ENCODE measurements around the gene LPAR3. TPM values are rescaled to one million over a fixed set of nuclear protein-coding genes. Genes with fewer than 3 reads are reported as not detected.

Gene LPAR3
- total and polyA plus RNA-seq, 7 experiments from 2014 or later, result 0.29 to 1.1 (median 0.97) TPM

GRCh38 chr1:84774669-84775534, 118.1 kb downstream of the LPAR3 start:
- ChIA-PET POLR2A (no interaction called here), CTCF (no interaction called here)
- Mint-ChIP-seq H3K27ac (no peak overlapping the region), H3K27me3 (peaks cover 5 to 10% (median 8%) of the 10 kb centered on the region in 5 donors), H3K4me3 (no peak overlapping the region), H3K4me1 (peaks cover under 1 to 11% (median 5%) of the 10 kb centered on the region in 7 donors), H3K36me3 (no peaks in the 10 kb centered on the region), H3K9me3 (no peaks in the 10 kb centered on the region)
- Histone ChIP-seq H3K27ac (ENCODE audit: low read depth, low read length) (no peak overlapping the region), H3K36me3 (ENCODE audit: control insufficient read depth in 2 of 3, insufficient read depth in 3 of 3, low read length in 3 of 3) (no peaks in the 10 kb centered on the region), H3K4me3 (ENCODE audit: low read length) (no peak overlapping the region), H3K4me1 (ENCODE audit: control insufficient read depth in 2 of 2, insufficient read depth in 2 of 2, low read length in 2 of 2) (peaks cover 0 to 3% of the 10 kb centered on the region in 2 donors), H3K27me3 (ENCODE audit: control insufficient read depth in 2 of 2, insufficient read depth in 2 of 2, low read length in 2 of 2) (no peaks in the 10 kb centered on the region), H3K9me3 (ENCODE audit: control insufficient read depth in 2 of 3, low read length in 3 of 3) (no peaks in the 10 kb centered on the region)
- intact Hi-C loops (cut with micrococcal nuclease), result loop anchor here in 1 of 2 donors (5.0 kb wide), 1 partner anchor 153 kb away; no protein-coding TSS in a partner anchor
- ATAC-seq (no peak), DNase-seq (no peak)

GRCh38 chr1:84773933-84774497, 119.0 kb downstream of the LPAR3 start:
- Mint-ChIP-seq H3K9me3 (no peaks in the 10 kb centered on the region), H3K27me3 (peaks cover 5 to 19% (median 9%) of the 10 kb centered on the region in 5 donors), H3K4me1 (peaks cover 0 to 4% (median 0%) of the 10 kb centered on the region in 7 donors), H3K36me3 (no peaks in the 10 kb centered on the region), H3K4me3 (no peak overlapping the region), H3K27ac (no peak overlapping the region)
- Histone ChIP-seq H3K9me3 (ENCODE audit: control insufficient read depth in 2 of 3, low read length in 3 of 3) (no peaks in the 10 kb centered on the region), H3K4me1 (ENCODE audit: control insufficient read depth in 2 of 2, insufficient read depth in 2 of 2, low read length in 2 of 2) (no peaks in the 10 kb centered on the region), H3K27me3 (ENCODE audit: control insufficient read depth in 2 of 2, insufficient read depth in 2 of 2, low read length in 2 of 2) (no peaks in the 10 kb centered on the region), H3K27ac (ENCODE audit: low read depth, low read length) (no peak overlapping the region), H3K4me3 (ENCODE audit: low read length) (no peak overlapping the region), H3K36me3 (ENCODE audit: control insufficient read depth in 2 of 3, insufficient read depth in 3 of 3, low read length in 3 of 3) (no peaks in the 10 kb centered on the region)
- intact Hi-C loops (cut with micrococcal nuclease), result loop anchor here in 1 of 2 donors (2.0 to 5.0 kb wide), 3 partner anchors 152 to 869 kb away; no protein-coding TSS in a partner anchor
- ATAC-seq, result no peak
- ChIA-PET POLR2A (no interaction called here), CTCF (interaction anchor here (1.8 kb wide), 1 partner anchor 9 kb away, joined by 4 read pairs; no protein-coding TSS in a partner anchor)
- no peak for DNase-seq

GRCh38 chr1:84773195-84773594, 119.8 kb downstream of the LPAR3 start:
- Histone ChIP-seq H3K4me3 (ENCODE audit: low read length) (no peak overlapping the region), H3K9me3 (ENCODE audit: control insufficient read depth in 2 of 3, low read length in 3 of 3) (no peaks in the 10 kb centered on the region), H3K36me3 (ENCODE audit: control insufficient read depth in 2 of 3, insufficient read depth in 3 of 3, low read length in 3 of 3) (no peaks in the 10 kb centered on the region), H3K4me1 (ENCODE audit: control insufficient read depth in 2 of 2, insufficient read depth in 2 of 2, low read length in 2 of 2) (no peaks in the 10 kb centered on the region), H3K27ac (ENCODE audit: low read depth, low read length) (no peak overlapping the region), H3K27me3 (ENCODE audit: control insufficient read depth in 2 of 2, insufficient read depth in 2 of 2, low read length in 2 of 2) (no peaks in the 10 kb centered on the region)
- DNase-seq (no peak), ATAC-seq (no peak)
- POLR2A ChIA-PET, result no interaction called here
- no peaks in the 10 kb centered on the region for H3K36me3 Mint-ChIP-seq
- H3K4me1 Mint-ChIP-seq, result peaks cover 0 to 4% (median 0%) of the 10 kb centered on the region in 7 donors
- CTCF ChIA-PET, result interaction anchor here (1.1 to 2.3 kb wide), 3 partner anchors 9 to 149 kb away, joined by 3 to 5 read pairs (median 4); no protein-coding TSS in a partner anchor
- H3K9me3 Mint-ChIP-seq, result no peaks in the 10 kb centered on the region
- intact Hi-C loops (cut with micrococcal nuclease), result loop anchor here in 1 of 2 donors (2.0 to 5.0 kb wide), 3 partner anchors 151 to 868 kb away; no protein-coding TSS in a partner anchor
- H3K27ac Mint-ChIP-seq, result no peak overlapping the region
- H3K27me3 Mint-ChIP-seq, result peaks cover 5 to 26% (median 9%) of the 10 kb centered on the region in 5 donors
- no peak overlapping the region for H3K4me3 Mint-ChIP-seq

- CTCF ChIA-PET, result interaction anchor here (0.6 to 2.3 kb wide), 14 partner anchors 10 to 839 kb away, joined by 3 to 7 read pairs (median 4); no protein-coding TSS in a partner anchor
- Mint-ChIP-seq H3K4me1 (peaks cover 0 to 4% (median 0%) of the 10 kb centered on the region in 7 donors), H3K36me3 (no peaks in the 10 kb centered on the region), H3K27ac (no peak overlapping the region), H3K4me3 (no peak overlapping the region), H3K27me3 (peaks cover 5 to 31% (median 9%) of the 10 kb centered on the region in 5 donors), H3K9me3 (no peaks in the 10 kb centered on the region)
- ATAC-seq (peak; percentile 83), DNase-seq (peak; percentile 51 to 74 (median 64))
- POLR2A ChIA-PET, result no interaction called here
- no peak overlapping the region for H3K4me3 ChIP-seq (ENCODE audit: low read length)
- H3K9me3 ChIP-seq (ENCODE audit: control insufficient read depth in 2 of 3, low read length in 3 of 3), result no peaks in the 10 kb centered on the region
- H3K4me1 ChIP-seq (ENCODE audit: control insufficient read depth in 2 of 2, insufficient read depth in 2 of 2, low read length in 2 of 2), result no peaks in the 10 kb centered on the region
- H3K36me3 ChIP-seq (ENCODE audit: control insufficient read depth in 2 of 3, insufficient read depth in 3 of 3, low read length in 3 of 3), result no peaks in the 10 kb centered on the region
- no peak overlapping the region for H3K27ac ChIP-seq (ENCODE audit: low read depth, low read length)
- no peaks in the 10 kb centered on the region for H3K27me3 ChIP-seq (ENCODE audit: control insufficient read depth in 2 of 2, insufficient read depth in 2 of 2, low read length in 2 of 2)
- intact Hi-C loops (cut with micrococcal nuclease), result loop anchor here (1.0 to 5.0 kb wide), 12 partner anchors 104 to 868 kb away; no protein-coding TSS in a partner anchor
These were observed 120.5 kb downstream of the LPAR3 start for GRCh38 chr1:84772428-84772943.

- Histone ChIP-seq H3K9me3 (ENCODE audit: control insufficient read depth in 2 of 3, low read length in 3 of 3) (no peaks in the 10 kb centered on the region), H3K4me3 (ENCODE audit: low read length) (no peak overlapping the region), H3K27me3 (ENCODE audit: control insufficient read depth in 2 of 2, insufficient read depth in 2 of 2, low read length in 2 of 2) (no peaks in the 10 kb centered on the region), H3K36me3 (ENCODE audit: control insufficient read depth in 2 of 3, insufficient read depth in 3 of 3, low read length in 3 of 3) (no peaks in the 10 kb centered on the region), H3K27ac (ENCODE audit: low read depth, low read length) (no peak overlapping the region), H3K4me1 (ENCODE audit: control insufficient read depth in 2 of 2, insufficient read depth in 2 of 2, low read length in 2 of 2) (no peaks in the 10 kb centered on the region)
- H3K4me3 Mint-ChIP-seq, result no peak overlapping the region
- ChIA-PET POLR2A (no interaction called here), CTCF (interaction anchor here (0.6 to 2.3 kb wide), 13 partner anchors 10 to 838 kb away, joined by 3 to 7 read pairs (median 3); no protein-coding TSS in a partner anchor)
- no peaks in the 10 kb centered on the region for H3K9me3 Mint-ChIP-seq
- no peak for ATAC-seq
- H3K27me3 Mint-ChIP-seq, result peaks cover 5 to 31% (median 9%) of the 10 kb centered on the region in 5 donors
- no peak overlapping the region for H3K27ac Mint-ChIP-seq
- peaks cover 0 to 4% (median 0%) of the 10 kb centered on the region in 7 donors for H3K4me1 Mint-ChIP-seq
- intact Hi-C loops (cut with micrococcal nuclease), result loop anchor here (1.0 to 5.0 kb wide), 12 partner anchors 104 to 867 kb away; no protein-coding TSS in a partner anchor
- no peaks in the 10 kb centered on the region for H3K36me3 Mint-ChIP-seq
- DNase-seq, result no peak
These were observed 121.1 kb downstream of the LPAR3 start for GRCh38 chr1:84771895-84772294.

GRCh38 chr1:84770481-84770880, 122.5 kb downstream of the LPAR3 start:
- ATAC-seq, result no peak

More at GRCh38 chr1:84770481-84770880, 122.5 kb downstream of the LPAR3 start:
- H3K36me3 ChIP-seq (ENCODE audit: control insufficient read depth in 2 of 3, insufficient read depth in 3 of 3, low read length in 3 of 3), result no peaks in the 10 kb centered on the region
- intact Hi-C loops (cut with micrococcal nuclease), result loop anchor here in 1 of 2 donors (5.0 kb wide), 1 partner anchor 148 kb away; no protein-coding TSS in a partner anchor
- ChIA-PET POLR2A (interaction anchor here (0.6 kb wide), 1 partner anchor 830 kb away, joined by 4 read pairs; no protein-coding TSS in a partner anchor), CTCF (interaction anchor here (2.2 kb wide), 1 partner anchor 12 kb away, joined by 6 read pairs; no protein-coding TSS in a partner anchor)
- DNase-seq, result no peak
- H3K4me1 ChIP-seq (ENCODE audit: control insufficient read depth in 2 of 2, insufficient read depth in 2 of 2, low read length in 2 of 2), result no peaks in the 10 kb centered on the region
- no peaks in the 10 kb centered on the region for H3K9me3 ChIP-seq (ENCODE audit: control insufficient read depth in 2 of 3, low read length in 3 of 3)
- no peaks in the 10 kb centered on the region for H3K9me3 Mint-ChIP-seq
- H3K4me1 Mint-ChIP-seq, result peaks cover 0 to 4% (median 0%) of the 10 kb centered on the region in 7 donors
- no peak overlapping the region for H3K27ac ChIP-seq (ENCODE audit: low read depth, low read length)
- peaks cover 5 to 42% (median 14%) of the 10 kb centered on the region in 5 donors for H3K27me3 Mint-ChIP-seq
- no peaks in the 10 kb centered on the region for H3K27me3 ChIP-seq (ENCODE audit: control insufficient read depth in 2 of 2, insufficient read depth in 2 of 2, low read length in 2 of 2)
- H3K4me3 ChIP-seq (ENCODE audit: low read length), result no peak overlapping the region
- H3K27ac Mint-ChIP-seq, result no peak overlapping the region
- H3K36me3 Mint-ChIP-seq, result no peaks in the 10 kb centered on the region
- H3K4me3 Mint-ChIP-seq, result no peak overlapping the region
